Mammary epithelial cell (primary cell): ENCODE data around the gene SENP5.

Experiments
- EZH2 ChIP-seq: IDR thresholded peaks from 2 replicates; pipeline ENCODE4 v1.6.1; 2012; ENCODE audit warnings: low read length, inconsistent platforms, borderline replicate concordance
- TF ChIP-seq, protein P1 (sequence below), 2 donors: IDR thresholded peaks in 1 of 2; conservative IDR thresholded peaks in 1 of 2; 2 replicates each; pipeline ENCODE4 v1.5.1; 2011 to 2012; ENCODE audit warnings: inconsistent platforms in 2 of 2, low read length in 2 of 2, mild to moderate bottlenecking in 2 of 2, control low read depth in 1 of 2, low read depth in 1 of 2; ENCODE audit not compliant: insufficient read depth in 1 of 2; ENCODE audit errors: extremely low read depth in 1 of 2

DNA sequence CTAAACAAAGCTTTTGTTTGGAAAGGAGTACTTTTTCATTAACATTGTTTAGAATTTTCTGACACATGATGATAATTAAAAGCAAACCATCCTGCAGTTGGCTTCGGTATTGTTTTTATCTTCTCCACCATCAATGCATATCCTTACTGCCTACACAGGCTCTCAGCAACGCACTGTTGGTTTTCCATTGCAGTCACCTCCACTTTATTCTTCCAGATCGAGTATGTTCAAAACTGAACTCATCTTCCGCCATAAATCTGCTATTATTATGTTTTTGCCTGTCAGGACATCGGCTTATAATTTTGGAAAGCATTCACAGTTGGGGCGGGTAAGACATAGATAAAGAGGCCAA is 589 bp upstream of the SENP5 start:
- TF ChIP-seq, protein P1, sequence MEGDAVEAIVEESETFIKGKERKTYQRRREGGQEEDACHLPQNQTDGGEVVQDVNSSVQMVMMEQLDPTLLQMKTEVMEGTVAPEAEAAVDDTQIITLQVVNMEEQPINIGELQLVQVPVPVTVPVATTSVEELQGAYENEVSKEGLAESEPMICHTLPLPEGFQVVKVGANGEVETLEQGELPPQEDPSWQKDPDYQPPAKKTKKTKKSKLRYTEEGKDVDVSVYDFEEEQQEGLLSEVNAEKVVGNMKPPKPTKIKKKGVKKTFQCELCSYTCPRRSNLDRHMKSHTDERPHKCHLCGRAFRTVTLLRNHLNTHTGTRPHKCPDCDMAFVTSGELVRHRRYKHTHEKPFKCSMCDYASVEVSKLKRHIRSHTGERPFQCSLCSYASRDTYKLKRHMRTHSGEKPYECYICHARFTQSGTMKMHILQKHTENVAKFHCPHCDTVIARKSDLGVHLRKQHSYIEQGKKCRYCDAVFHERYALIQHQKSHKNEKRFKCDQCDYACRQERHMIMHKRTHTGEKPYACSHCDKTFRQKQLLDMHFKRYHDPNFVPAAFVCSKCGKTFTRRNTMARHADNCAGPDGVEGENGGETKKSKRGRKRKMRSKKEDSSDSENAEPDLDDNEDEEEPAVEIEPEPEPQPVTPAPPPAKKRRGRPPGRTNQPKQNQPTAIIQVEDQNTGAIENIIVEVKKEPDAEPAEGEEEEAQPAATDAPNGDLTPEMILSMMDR (conservative IDR thresholded peaks at IDR 0.05 in 1 of 2, IDR thresholded peaks at IDR 0.05 in 1 of 2; ENCODE audit: extremely low read depth in 1 of 2, insufficient read depth in 1 of 2, low read depth in 1 of 2, low read length in 2 of 2) = no peak
- TF ChIP-seq EZH2 = no peak
